Measurements from ENCODE around the gene NHLRC3. TPM values are rescaled to one million over a fixed set of nuclear protein-coding genes. Genes with fewer than 3 reads are reported as not detected.
A peak's percentile ranks its signal among the peaks of the same experiment; 100 is the strongest.

NHLRC3 gene
- total RNA-seq, 1 donor from 2014 or later, result 24.6 TPM

GRCh38 chr13:39035204-39035603, 3.1 kb upstream of the NHLRC3 start:
- intact Hi-C loops (cut with micrococcal nuclease), result loop anchor here (5.0 kb wide), 1 partner anchor 1627 kb away; no protein-coding TSS in a partner anchor
- Mint-ChIP-seq H3K4me1 (peaks cover 51% of the 10 kb centered on the region), H3K36me3 (ENCODE audit: low read depth) (peaks cover 27% of the 10 kb centered on the region), H3K27ac (no peak overlapping the region), H3K27me3 (no peaks in the 10 kb centered on the region), H3K4me3 (peak overlapping the region; percentile 87), H3K9me3 (no peaks in the 10 kb centered on the region)
- DNase-seq, result no peak
- CTCF ChIA-PET, result interaction anchor here (1.1 kb wide), 1 partner anchor 577 kb away, joined by 3 read pairs; no protein-coding TSS in a partner anchor
- POLR2A ChIA-PET, result no interaction called here
- no peak for ATAC-seq (ENCODE audit: low read depth)
- no peak for TF ChIP-seq CTCF (IDR thresholded peaks at IDR 0.05)

GRCh38 chr13:39035799-39036198, 2.5 kb upstream of the NHLRC3 start:
- Mint-ChIP-seq H3K27ac (no peak overlapping the region), H3K4me3 (peak overlapping the region; percentile 87), H3K36me3 (ENCODE audit: low read depth) (peaks cover 24% of the 10 kb centered on the region), H3K27me3 (no peaks in the 10 kb centered on the region), H3K9me3 (no peaks in the 10 kb centered on the region), H3K4me1 (peaks cover 52% of the 10 kb centered on the region)
- ChIA-PET POLR2A (no interaction called here), CTCF (interaction anchor here (1.1 kb wide), 1 partner anchor 576 kb away, joined by 3 read pairs; no protein-coding TSS in a partner anchor)
- TF ChIP-seq CTCF (IDR thresholded peaks at IDR 0.05), result no peak
- intact Hi-C loops (cut with micrococcal nuclease), result loop anchor here (5.0 kb wide), 1 partner anchor 1627 kb away; no protein-coding TSS in a partner anchor
- DNase-seq (no peak), ATAC-seq (ENCODE audit: low read depth) (no peak)

GRCh38 chr13:39036212-39036611, 2.0 kb upstream of the NHLRC3 start:
- no peak for DNase-seq
- POLR2A ChIA-PET, result no interaction called here
- H3K36me3 Mint-ChIP-seq (ENCODE audit: low read depth), result peaks cover 24% of the 10 kb centered on the region
- TF ChIP-seq CTCF (IDR thresholded peaks at IDR 0.05), result no peak
- H3K27ac Mint-ChIP-seq, result peak overlapping the region; percentile 68
- peaks cover 52% of the 10 kb centered on the region for H3K4me1 Mint-ChIP-seq
- CTCF ChIA-PET, result no interaction called here
- no peaks in the 10 kb centered on the region for H3K27me3 Mint-ChIP-seq
- no peak for ATAC-seq (ENCODE audit: low read depth)
- intact Hi-C loops (cut with micrococcal nuclease), result loop anchor here (5.0 kb wide), 1 partner anchor 1626 kb away; no protein-coding TSS in a partner anchor
- H3K4me3 Mint-ChIP-seq, result peak overlapping the region; percentile 87
- H3K9me3 Mint-ChIP-seq, result no peaks in the 10 kb centered on the region

- TF ChIP-seq CTCF (IDR thresholded peaks at IDR 0.05), result no peak
- DNase-seq (no peak), ATAC-seq (ENCODE audit: low read depth) (no peak)
- ChIA-PET POLR2A (interaction anchor here (0.6 to 1.9 kb wide), 4 partner anchors 14 to 1978 kb away, joined by 3 to 11 read pairs (median 6); partner anchors contain the start of genes SUPT20H and UFM1), CTCF (interaction anchor here (3.0 kb wide), 1 partner anchor 575 kb away, joined by 7 read pairs; no protein-coding TSS in a partner anchor)
- H3K27me3 Mint-ChIP-seq, result no peaks in the 10 kb centered on the region
- H3K4me1 Mint-ChIP-seq, result peaks cover 47% of the 10 kb centered on the region
- peaks cover 21% of the 10 kb centered on the region for H3K36me3 Mint-ChIP-seq (ENCODE audit: low read depth)
- H3K27ac Mint-ChIP-seq, result peak overlapping the region; percentile 99
- no peaks in the 10 kb centered on the region for H3K9me3 Mint-ChIP-seq
- intact Hi-C loops (cut with micrococcal nuclease), result loop anchor here (5.0 kb wide), 1 partner anchor 1625 kb away; no protein-coding TSS in a partner anchor
- peak overlapping the region; percentile 87 for H3K4me3 Mint-ChIP-seq
Measured at GRCh38 chr13:39037410-39037879, 811 bp upstream of the NHLRC3 start.

GRCh38 chr13:39038569-39039030, 344 bp downstream of the NHLRC3 start:
- DNase-seq, result no peak
- Mint-ChIP-seq H3K9me3 (no peaks in the 10 kb centered on the region), H3K4me1 (peaks cover 47% of the 10 kb centered on the region), H3K36me3 (ENCODE audit: low read depth) (peaks cover 24% of the 10 kb centered on the region), H3K4me3 (peak overlapping the region; percentile 87), H3K27ac (peak overlapping the region; percentile 99), H3K27me3 (no peaks in the 10 kb centered on the region)
- ChIA-PET CTCF (interaction anchor here (3.0 kb wide), 1 partner anchor 574 kb away, joined by 7 read pairs; no protein-coding TSS in a partner anchor), POLR2A (interaction anchor here (0.9 to 1.9 kb wide), 5 partner anchors 9 to 689 kb away, joined by 3 to 11 read pairs (median 5); partner anchors contain the start of gene UFM1)
- TF ChIP-seq CTCF (IDR thresholded peaks at IDR 0.05), result no peak
- peak; percentile 43 for ATAC-seq (ENCODE audit: low read depth)
- intact Hi-C loops (cut with micrococcal nuclease), result loop anchor here (1.0 to 5.0 kb wide), 5 partner anchors 617 to 1979 kb away; partner anchors contain the start of genes COG6, MRPS31, SUPT20H and UFM1
